K562 (cell line): ENCODE measurements around the gene TBX10. TPM values are rescaled to one million over a fixed set of nuclear protein-coding genes. Genes with fewer than 3 reads are reported as not detected.

Experiments
- REST ChIP-seq, 2 experiments: fragments of 450-650 bp; formaldehyde crosslinking in 1 of 2; IDR thresholded peaks; 2 replicates each; pipeline versions ENCODE4 v1.4.0 to v1.6.1; 2014 to 2020; ENCODE audit warnings: mild to moderate bottlenecking in 2 of 2, borderline replicate concordance in 1 of 2, low read depth in 1 of 2
- polyA plus RNA-seq, 8 experiments: library from polyadenylated mRNA; depleted of rRNA in 4 of 8; stranded (reverse) in 5 of 8; unstranded in 3 of 8; fragments of >200 nt; fragmentation: Nextera tagmentation in 2 of 8; fragmentation: Illumina TruSeq in 1 of 8; extraction: Ambion mirVana in 2 of 8; extraction: Trizol in 1 of 8; gene quantifications; 2 replicates each; pipeline versions ENCODE4 v1.2.1 to v1.2.3, GENCODE V29; 2011 to 2014; ENCODE audit warnings: inconsistent platforms in 1 of 8, missing spikeins in 1 of 8
- total RNA-seq, 7 experiments: library from RNA; depleted of rRNA in 6 of 7; stranded (reverse); fragments of >200 nt in 6 of 7; fragmentation: Illumina TruSeq in 2 of 7; extraction: Trizol in 2 of 7; gene quantifications; 2 replicates each; pipeline versions ENCODE4 v1.2.1 to v1.2.3, GENCODE V29; 2011 to 2021; ENCODE audit warnings: low replicate concordance in 1 of 7

Gene TBX10
- total and polyA plus RNA-seq, 9 of the 15 experiments (the other 6 are each of a cell fraction or from before 2014, with no cell fraction given): not detected

GRCh38 chr11:67614730-67615714, 24.5 kb downstream of the TBX10 start (continued):
- peak; percentile 8; the same call in 1 of the 2 replicates for TF ChIP-seq REST (IDR thresholded peaks at IDR 0.05; ENCODE audit: borderline replicate concordance)
- TF ChIP-seq REST (CRISPR knock-in tag; IDR thresholded peaks at IDR 0.05; ENCODE audit: low read depth): no peak
